ENCODE measurements around the gene C2.
"Not testable (repeated sequence)": the region's sequence is repeated elsewhere in the genome, so short reads cannot be mapped to it uniquely, and the experiment has no call there.

The C2 gene

GRCh38 chr6:31899215-31899614 is 28.3 kb upstream of the C2 start:
- DNase-seq (ENCODE audit: low read depth) = no peak

- no peak for DNase-seq (ENCODE audit: low read depth)
These were observed 27.4 kb upstream of the C2 start for GRCh38 chr6:31899882-31900722.

- DNase-seq (ENCODE audit: low read depth) = no peak
These were observed 26.6 kb upstream of the C2 start for GRCh38 chr6:31900917-31901414.

DNA sequence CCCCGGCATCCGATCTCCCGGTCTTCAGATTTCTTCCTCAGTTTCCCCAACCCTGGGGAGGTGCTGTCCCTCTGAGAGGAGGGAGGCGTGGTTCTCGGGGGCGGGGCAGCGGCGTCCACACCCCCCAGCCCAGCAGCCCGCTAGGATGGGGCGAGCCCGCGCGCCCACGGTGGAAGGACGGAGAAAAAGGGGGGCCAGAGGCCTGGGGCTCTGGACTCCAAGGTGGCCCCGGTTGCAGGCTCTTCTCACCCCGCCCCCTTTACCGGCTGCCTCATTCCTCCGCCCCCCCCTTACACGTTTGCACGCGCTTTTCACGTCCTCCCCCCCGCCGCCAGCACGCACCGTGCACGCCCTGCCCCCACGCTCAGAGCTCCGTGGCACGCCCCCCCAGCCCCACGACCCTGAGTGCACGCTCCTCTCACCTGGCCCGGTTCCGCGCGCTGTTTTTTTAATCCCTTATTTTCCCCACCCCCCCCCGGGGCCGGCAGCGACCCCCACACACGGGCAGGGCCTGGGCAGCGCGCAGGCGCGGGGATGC is 26.0 kb upstream of the C2 start:
- DNase-seq (ENCODE audit: low read depth) = peak; percentile 25

- DNase-seq (ENCODE audit: low read depth) = peak; percentile 94
These were observed 25.4 kb upstream of the C2 start, which contains the start of gene ZBTB12 for GRCh38 chr6:31901953-31902643. Gene ZBTB12, minus strand, starts transcription at chr6:31902086. Its CDS starts 781 bp downstream, at chr6:31901305.

GRCh38 chr6:31903957-31904356 is 23.6 kb upstream of the C2 start:
- no peak for DNase-seq (ENCODE audit: low read depth)

DNA sequence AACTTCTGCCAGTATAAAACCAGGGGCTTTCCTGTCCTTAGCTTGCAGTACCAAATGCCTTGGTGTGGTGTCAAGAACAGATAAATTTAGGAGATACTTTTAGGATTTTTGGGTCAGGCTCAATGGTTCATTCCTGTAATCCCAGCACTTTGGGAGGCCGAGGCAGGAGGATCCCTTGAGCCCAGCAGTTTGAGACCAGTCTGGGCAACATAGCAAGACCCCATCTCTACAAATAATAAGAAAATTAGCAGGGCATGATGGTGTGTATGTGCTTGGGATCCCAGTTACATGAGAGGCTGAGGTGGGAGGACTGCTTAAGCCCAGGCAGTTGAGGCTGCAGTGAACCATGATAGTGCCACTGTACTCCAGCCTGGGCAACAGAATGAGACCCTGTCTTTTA is 22.5 kb upstream of the C2 start:
- no peak for DNase-seq (ENCODE audit: low read depth)

GRCh38 chr6:31906122-31906521 is 21.4 kb upstream of the C2 start:
- no peak for DNase-seq (ENCODE audit: low read depth)

GRCh38 chr6:31906727-31907126 is 20.8 kb upstream of the C2 start:
- DNase-seq (ENCODE audit: low read depth) = not testable (repeated sequence)

DNA sequence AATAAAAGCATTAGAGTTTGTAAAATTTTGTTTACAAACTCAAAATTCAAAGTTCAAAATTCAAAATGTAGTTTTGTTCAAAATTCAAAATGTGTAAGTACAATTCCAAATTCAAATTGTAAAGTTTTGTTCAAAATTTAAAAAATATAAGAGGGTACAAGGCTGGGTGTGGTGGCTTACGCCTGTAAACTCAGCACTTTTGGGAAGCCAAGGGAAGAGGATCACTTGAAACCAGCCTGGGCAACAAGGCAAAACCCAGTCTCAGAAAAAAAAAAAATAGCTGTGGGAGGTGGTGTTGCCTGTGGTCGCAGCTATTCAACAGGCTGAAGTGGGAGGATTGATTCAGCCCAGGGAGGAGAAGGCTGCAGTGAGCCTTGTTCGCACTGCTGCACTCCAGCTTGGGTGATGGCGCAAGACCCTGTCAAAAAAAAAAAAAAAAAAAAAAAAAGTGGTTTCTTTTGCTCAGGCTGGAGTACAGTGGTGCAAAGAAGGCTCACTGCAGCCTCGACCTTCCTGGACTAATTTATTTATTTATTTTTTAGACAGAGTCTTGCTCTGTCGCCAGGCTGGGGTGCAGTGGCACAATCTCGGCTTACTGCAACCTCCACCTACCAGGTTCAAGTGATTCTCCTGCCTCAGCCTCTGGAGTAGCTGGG is 20.2 kb upstream of the C2 start:
- peak; percentile 71 for DNase-seq (ENCODE audit: low read depth)

GRCh38 chr6:31908255-31908654 is 19.3 kb upstream of the C2 start:
- DNase-seq (ENCODE audit: low read depth) = not testable (repeated sequence)

DNA sequence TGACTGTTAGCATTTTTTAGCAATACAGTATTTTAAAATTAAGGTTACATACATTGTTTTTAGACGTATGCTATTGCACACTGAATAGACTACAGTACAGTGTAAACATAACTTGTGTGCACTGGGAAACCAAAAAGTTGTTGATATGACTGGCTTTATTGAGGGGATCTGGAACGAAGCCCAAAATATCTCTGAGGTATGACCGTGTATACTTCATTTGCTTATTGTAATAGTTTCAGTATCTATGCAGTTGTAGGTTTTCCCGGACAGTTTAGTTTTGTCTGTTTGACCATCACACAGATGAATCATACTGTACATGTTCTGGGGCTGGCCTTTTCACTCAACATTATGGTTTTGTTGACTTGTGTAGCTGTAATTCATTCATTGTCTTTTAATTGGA is 18.7 kb upstream of the C2 start:
- peak; percentile 26 for DNase-seq (ENCODE audit: low read depth)

- DNase-seq (ENCODE audit: low read depth) = not testable (repeated sequence)
These were observed 18.2 kb upstream of the C2 start for GRCh38 chr6:31909298-31909697.

GRCh38 chr6:31911826-31912585 is 15.5 kb upstream of the C2 start:
- no peak for DNase-seq (ENCODE audit: low read depth)

DNA sequence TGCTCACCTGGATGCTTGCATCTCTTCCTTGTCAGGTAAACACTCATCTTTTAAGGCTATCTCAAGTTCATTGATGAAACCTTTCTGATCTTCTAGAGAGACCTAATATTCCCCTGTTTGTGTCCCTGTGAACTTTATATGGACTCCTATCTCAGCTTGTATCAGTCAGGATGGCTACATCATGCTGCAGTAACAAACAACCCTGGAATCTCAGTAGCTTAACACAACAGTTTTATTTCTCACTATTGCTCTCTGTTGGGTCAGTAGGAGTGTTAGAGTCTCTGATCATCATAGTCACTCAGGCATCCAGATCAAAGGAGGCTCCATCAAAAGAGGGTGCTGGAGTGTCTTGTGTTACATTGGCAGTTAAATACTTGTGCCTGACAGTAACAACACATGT is 12.2 kb upstream of the C2 start:
- DNase-seq (ENCODE audit: low read depth) = no peak

DNA sequence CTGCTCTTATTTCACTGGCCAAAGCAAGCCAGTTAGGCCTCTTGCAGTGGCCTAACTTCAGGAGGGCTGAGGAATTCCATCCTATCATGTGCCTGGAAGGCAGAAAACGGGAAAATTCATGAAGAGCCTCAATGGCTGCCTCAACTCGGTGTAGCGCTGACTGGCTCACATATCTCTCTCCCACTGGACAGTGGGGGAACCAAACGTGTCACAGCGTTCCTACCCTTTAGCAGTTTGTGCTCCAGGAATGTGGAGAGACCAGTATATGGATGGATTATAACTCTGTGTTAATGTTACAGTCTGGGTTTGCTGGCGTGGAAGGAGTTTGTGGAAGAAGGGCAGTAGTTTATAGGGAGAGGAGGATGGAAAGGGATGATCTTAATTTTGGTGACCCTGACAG is 11.8 kb upstream of the C2 start:
- no peak for DNase-seq (ENCODE audit: low read depth)

DNA sequence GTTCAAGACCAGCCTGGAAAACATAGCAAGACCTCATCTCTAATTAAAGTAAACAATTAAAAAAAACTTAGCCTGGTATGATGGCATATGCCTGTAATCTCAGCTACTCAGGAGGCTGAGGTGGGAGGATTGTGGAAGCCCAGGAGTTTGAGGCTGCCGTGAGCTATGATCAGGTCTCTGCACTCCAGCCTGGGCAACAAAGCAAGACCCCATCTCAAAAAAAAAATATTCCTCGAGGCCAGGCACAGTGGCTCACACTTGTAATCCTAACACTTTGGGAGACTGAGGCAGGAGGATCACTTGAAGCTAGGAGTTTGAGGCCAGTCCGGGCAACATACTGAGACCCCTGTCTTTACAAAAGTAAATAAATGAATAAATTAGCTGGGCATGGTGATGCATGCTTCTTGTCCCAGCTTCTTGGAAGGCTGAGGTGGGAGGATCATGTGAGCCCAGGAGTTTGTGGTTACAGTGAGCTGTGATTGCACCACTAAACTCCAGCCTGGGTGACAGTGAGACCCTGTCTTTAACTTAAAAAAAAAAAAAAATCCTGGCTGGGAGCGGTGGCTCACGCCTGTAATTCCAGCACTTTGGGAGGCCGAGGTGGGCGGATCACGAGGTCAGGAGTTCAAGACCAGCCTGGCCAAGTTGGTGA is 9.3 kb upstream of the C2 start:
- DNase-seq (ENCODE audit: low read depth) = no peak

- no peak for DNase-seq (ENCODE audit: low read depth)
These were observed 7.8 kb upstream of the C2 start for GRCh38 chr6:31919624-31920303.

DNA sequence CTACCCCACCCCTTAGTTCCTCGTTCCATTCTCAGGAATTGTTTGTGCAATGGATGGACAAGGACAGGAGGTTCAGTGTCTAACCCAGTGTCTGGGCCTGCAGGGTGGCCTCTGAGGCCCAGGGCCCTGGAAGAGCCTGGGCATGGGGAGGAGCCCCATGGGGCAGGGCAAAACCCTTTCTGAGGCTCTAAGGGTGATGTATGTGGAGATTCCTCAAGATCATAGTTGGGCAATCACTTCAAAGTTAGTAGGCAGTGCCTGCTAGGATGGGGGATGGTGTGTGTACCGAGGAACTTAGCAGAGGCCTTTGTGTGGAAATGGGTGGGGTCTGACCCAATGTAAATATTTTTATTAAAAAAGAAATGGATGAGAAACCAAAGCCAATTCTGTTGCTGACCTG is 6.7 kb upstream of the C2 start:
- DNase-seq (ENCODE audit: low read depth) = no peak

DNA sequence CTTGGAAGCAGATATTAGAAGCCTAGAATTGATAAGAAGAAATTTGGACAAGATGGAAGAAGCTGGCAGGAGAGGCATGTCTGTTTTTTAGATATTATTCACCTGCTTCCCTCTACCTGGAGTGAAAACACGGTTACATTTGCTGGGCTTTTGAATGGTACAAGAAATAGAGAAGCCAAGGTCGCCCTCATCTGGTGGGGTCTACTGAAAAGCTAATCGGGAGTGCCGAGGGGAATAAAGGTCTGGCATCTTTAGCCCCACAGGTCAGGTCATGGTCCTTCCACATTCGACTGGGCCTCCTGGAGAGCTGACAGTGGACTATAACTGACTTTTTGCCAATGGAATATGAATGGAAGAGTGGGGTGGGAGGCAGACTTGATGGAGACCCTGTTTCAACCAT is 4.6 kb upstream of the C2 start:
- DNase-seq (ENCODE audit: low read depth) = no peak
